Ureter (tissue), 1 donor: ENCODE measurements around the gene ADAP2. TPM values are rescaled to one million over a fixed set of nuclear protein-coding genes. Genes with fewer than 3 reads are reported as not detected.
"Not testable (repeated sequence)": the region's sequence is repeated elsewhere in the genome, so short reads cannot be mapped to it uniquely, and the experiment has no call there.

Source experiments
- DNase-seq: peaks from one replicate; pipeline ENCODE4 v3.0.0-alpha.2; 2020; ENCODE audit warnings: low spot score
- total RNA-seq: library from RNA; stranded (reverse); gene quantifications from one replicate; pipeline ENCODE4 v1.2.4, GENCODE V29; 2023
- donor health status: DM: yes; HTN: yes; CAD: no.

The ADAP2 gene
- total RNA-seq, 1 donor from 2014 or later: 8.5 TPM

- not testable (repeated sequence) for DNase-seq
Measured at GRCh38 chr17:30929861-30930260, 8.1 kb downstream of the ADAP2 start.

GRCh38 chr17:30930495-30930894 lies 8.8 kb downstream of the ADAP2 start:
- no peak for DNase-seq

GRCh38 chr17:30931582-30931981 lies 9.8 kb downstream of the ADAP2 start:
- DNase-seq: not testable (repeated sequence)

- no peak for DNase-seq
Measured at GRCh38 chr17:30933966-30934365, 12.2 kb downstream of the ADAP2 start.

GRCh38 chr17:30939051-30939689 lies 17.4 kb downstream of the ADAP2 start:
- DNase-seq: no peak

- no peak for DNase-seq
Measured at GRCh38 chr17:30942308-30943079, 20.7 kb downstream of the ADAP2 start.

- DNase-seq: no peak
Measured at GRCh38 chr17:30947796-30948195, 26.1 kb downstream of the ADAP2 start.

- no peak for DNase-seq
Measured at GRCh38 chr17:30950189-30950588, 28.4 kb downstream of the ADAP2 start.

GRCh38 chr17:30950669-30951399 lies 29.1 kb downstream of the ADAP2 start:
- peak; percentile 75 for DNase-seq

- DNase-seq: no peak
Measured at GRCh38 chr17:30952638-30953393, 31.1 kb downstream of the ADAP2 start.

- no peak for DNase-seq
Measured at GRCh38 chr17:30954046-30954830, 32.5 kb downstream of the ADAP2 start.

- no peak for DNase-seq
Measured at GRCh38 chr17:30956764-30957374, 35.1 kb downstream of the ADAP2 start.

- DNase-seq: no peak
Measured at GRCh38 chr17:30957741-30958140, 36.0 kb downstream of the ADAP2 start.

- DNase-seq: no peak
Measured at GRCh38 chr17:30958187-30958586, 36.4 kb downstream of the ADAP2 start.

GRCh38 chr17:30961209-30962188 lies 39.8 kb downstream of the ADAP2 start:
- DNase-seq: no peak

GRCh38 chr17:30964312-30964711 lies 42.6 kb downstream of the ADAP2 start:
- DNase-seq: not testable (repeated sequence)

GRCh38 chr17:30964876-30965275 lies 43.1 kb downstream of the ADAP2 start:
- DNase-seq: no peak

GRCh38 chr17:30965686-30966085 lies 43.9 kb downstream of the ADAP2 start:
- DNase-seq: no peak

GRCh38 chr17:30967911-30968310 lies 46.2 kb downstream of the ADAP2 start:
- DNase-seq: not testable (repeated sequence)
